Measurements from ENCODE around the gene SLC25A45.
A peak's percentile ranks its signal among the peaks of the same experiment; 100 is the strongest.
"Not testable (repeated sequence)": the region's sequence is repeated elsewhere in the genome, so short reads cannot be mapped to it uniquely, and the experiment has no call there.

The SLC25A45 gene

DNA sequence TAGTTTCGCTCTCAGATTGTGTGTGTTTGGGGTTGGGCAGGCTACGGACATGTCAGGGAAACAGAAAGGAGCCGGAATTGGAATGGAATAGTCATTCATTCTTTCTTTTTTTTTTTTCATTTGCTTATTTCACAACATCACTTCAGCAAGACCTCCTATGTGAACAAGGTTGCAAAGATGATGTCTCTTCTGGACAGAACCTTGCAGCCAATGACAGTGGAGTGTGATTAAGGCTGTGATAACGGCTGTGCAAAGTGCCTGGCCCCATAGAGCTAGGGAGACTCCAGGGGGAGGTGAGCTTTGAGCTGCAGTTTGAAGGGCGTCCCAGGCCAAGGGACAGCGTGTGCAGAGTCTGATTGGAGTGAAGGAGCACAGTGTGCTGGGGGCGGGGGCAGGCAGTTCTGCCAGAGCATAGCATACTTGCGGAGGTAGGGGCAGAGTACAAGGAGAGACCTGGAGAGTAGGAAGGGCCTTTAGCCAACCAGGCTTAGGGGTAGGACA lies 24.5 kb downstream of the SLC25A45 start:
- no peak for DNase-seq

DNA sequence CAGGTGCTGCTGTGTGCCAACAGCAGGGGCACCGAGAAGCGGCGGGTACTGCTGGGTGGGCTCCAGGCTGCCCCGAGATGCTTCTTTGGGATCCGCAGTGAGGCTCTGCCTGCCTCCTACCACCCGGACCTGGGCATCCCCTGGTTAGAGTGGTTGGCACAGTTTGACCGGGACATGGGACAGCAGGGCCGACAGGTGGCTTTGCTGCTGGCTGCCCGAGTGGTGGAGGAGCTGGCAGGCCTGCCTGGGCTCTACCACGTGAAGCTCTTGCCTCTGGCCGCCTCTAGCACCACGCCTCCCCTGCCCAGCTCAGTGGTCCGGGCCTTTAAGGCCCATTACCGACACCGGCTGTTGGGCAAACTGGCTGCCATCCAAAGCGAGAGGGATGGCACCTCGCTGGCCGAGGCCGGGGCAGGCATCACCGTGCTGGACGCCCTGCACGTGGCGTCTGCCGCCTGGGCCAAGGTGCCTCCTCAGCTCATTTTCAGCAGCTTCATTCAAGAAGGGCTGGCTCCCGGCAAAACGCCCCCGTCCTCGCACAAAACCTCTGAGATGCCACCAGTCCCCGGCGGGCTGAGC lies 26.0 kb downstream of the SLC25A45 start:
- no peak for DNase-seq

- DNase-seq = no peak
These were observed 26.6 kb downstream of the SLC25A45 start for GRCh38 chr11:65355776-65356393.

GRCh38 chr11:65355013-65355775 lies 27.3 kb downstream of the SLC25A45 start:
- peak; percentile 40 to 65 (median 57) for DNase-seq

- peak; percentile 94 to 97 (median 95) for DNase-seq
These were observed 28.0 kb downstream of the SLC25A45 start, which contains the start of gene TIGD3 for GRCh38 chr11:65354265-65355012. TSS of gene TIGD3 (plus strand) at chr11:65354751. CDS start at chr11:65355809, 1,058 bp downstream.

- no peak for DNase-seq
These were observed 28.6 kb downstream of the SLC25A45 start for GRCh38 chr11:65353900-65354264.

GRCh38 chr11:65353376-65353775 lies 29.1 kb downstream of the SLC25A45 start:
- no peak for DNase-seq

- no peak for DNase-seq
These were observed 29.7 kb downstream of the SLC25A45 start for GRCh38 chr11:65352783-65353182.

- no peak for DNase-seq
These were observed 30.9 kb downstream of the SLC25A45 start for GRCh38 chr11:65351511-65351910.

- no peak for DNase-seq
These were observed 40.6 kb downstream of the SLC25A45 start for GRCh38 chr11:65341856-65342255.

DNA sequence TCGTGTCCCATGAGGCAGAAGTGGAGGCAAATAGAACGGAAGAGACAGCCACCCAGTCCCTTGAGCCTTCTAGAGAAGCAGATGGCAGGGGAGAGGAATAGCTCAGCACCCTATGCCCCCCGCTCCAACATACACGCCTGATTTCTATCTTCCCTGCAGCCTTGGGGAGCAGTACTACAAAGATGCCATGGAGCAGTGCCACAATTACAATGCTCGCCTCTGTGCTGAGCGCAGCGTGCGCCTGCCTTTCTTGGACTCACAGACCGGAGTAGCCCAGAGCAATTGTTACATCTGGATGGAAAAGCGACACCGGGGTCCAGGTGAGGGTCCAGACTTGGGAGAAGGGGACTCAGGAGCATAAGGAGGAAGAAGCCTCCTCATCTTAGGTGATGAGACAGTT lies 42.2 kb downstream of the SLC25A45 start:
- DNase-seq = no peak

GRCh38 chr11:65338676-65339075 lies 43.8 kb downstream of the SLC25A45 start:
- DNase-seq = no peak

GRCh38 chr11:65334696-65335295 lies 47.6 kb downstream of the SLC25A45 start:
- no peak for DNase-seq

DNA sequence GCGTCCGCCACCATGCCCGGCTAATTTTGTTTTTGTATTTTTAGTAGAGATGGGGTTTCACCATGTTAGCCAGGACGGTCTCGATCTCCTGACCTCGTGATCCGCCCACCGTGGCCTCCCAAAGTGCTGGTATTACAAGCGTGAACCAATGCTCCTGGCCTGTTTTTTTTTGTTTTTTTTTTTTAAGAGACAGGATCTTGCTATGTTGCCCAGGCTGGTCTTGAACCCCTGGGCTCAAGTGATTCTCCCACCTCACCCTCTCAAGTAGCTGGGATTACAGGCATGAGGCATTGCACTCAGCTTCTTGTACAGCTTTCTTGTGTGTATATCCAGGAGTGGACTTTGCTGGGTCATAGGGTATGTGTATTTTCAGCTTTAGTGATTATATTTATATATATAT lies 49.9 kb downstream of the SLC25A45 start:
- DNase-seq = not testable (repeated sequence)

GRCh38 chr11:65330544-65330943 lies 51.9 kb downstream of the SLC25A45 start:
- DNase-seq = no peak

GRCh38 chr11:65329944-65330403 lies 52.5 kb downstream of the SLC25A45 start:
- peak; percentile 57 to 88 (median 76) for DNase-seq

DNA sequence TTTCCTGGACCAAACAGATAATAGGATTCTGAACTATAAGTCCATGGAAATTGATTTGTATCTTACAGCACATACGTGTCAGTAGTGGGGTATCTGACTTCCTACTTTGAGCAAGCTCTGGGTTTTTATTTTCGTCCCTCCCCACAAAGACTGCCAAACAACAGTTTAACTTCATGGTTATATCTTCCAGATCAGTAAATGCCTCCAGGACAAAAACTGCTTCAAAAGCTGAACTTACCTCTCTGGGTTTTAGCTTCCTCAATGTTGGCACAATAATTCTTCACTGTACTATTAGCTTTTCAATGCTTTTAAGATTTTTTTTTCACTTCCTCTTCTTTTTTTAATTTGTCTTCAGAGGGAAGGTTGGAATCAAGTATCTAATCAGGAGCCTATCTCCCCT lies 53.0 kb downstream of the SLC25A45 start:
- DNase-seq = no peak

DNA sequence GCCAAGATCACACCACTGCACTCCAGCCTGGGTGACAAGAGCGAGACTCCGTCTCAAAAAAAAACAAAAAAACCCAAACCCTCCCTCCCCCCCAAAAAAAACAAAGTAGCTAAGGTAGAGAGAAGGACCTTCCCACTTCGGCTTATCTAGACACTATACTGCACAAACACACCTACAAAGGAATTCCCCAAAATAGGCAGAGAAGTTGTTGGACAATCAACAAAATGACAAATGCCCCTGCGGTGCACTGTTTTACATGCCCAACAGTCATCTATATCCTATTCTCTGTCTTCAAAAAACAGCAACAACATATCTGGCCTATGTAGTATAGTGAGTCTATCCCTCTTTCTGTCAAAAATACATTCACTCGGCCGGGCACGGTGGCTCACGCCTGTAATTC lies 55.4 kb downstream of the SLC25A45 start:
- no peak for DNase-seq

GRCh38 chr11:65325435-65325834 lies 57.0 kb downstream of the SLC25A45 start:
- no peak for DNase-seq
